Colonic mucosa (tissue), 4 donors: ENCODE measurements around the gene LENEP. TPM values are rescaled to one million over a fixed set of nuclear protein-coding genes. Genes with fewer than 3 reads are reported as not detected.

Source experiments
- DNase-seq: peaks from one replicate; pipeline ENCODE4 v3.0.0-alpha.2; 2020
- H3K27ac ChIP-seq: fragments of 200-600 bp; one replicate; pipeline ENCODE4 v1.8.0; 2021
- H3K27me3 ChIP-seq: fragments of 200-600 bp; one replicate; pipeline ENCODE4 v1.8.0; 2021
- H3K36me3 ChIP-seq: fragments of 200-600 bp; one replicate; pipeline ENCODE4 v1.8.0; 2021
- H3K4me1 ChIP-seq: fragments of 200-600 bp; one replicate; pipeline ENCODE4 v1.8.0; 2021; ENCODE audit warnings: mild to moderate bottlenecking
- H3K4me3 ChIP-seq: fragments of 200-600 bp; one replicate; pipeline ENCODE4 v1.8.0; 2021
- H3K9ac ChIP-seq, 2 donors: one replicate each; pipeline ENCODE4 v1.7.0; 2013; ENCODE audit warnings: control low read depth in 2 of 2, low read depth in 2 of 2, low read length in 2 of 2
- H3K9me3 ChIP-seq: fragments of 200-600 bp; one replicate; pipeline ENCODE4 v1.8.0; 2021
- CTCF ChIP-seq: fragments of 200-600 bp; IDR thresholded peaks from one replicate; pipeline ENCODE4 v1.8.0; 2022; ENCODE audit warnings: antibody characterized with exemption, mild to moderate bottlenecking
- intact Hi-C: fragments of 100-400 bp; cut with DNase I; formaldehyde crosslinking; loops from one replicate; pipeline ENCODE4 v1.14.1; 2022
- microRNA-seq: library from miRNA; unstranded; fragments of <30 nt; microRNA quantifications from one replicate; pipeline ENCODE4, GENCODE V29; 2019
- total RNA-seq, 2 donors: library from RNA; stranded (reverse); fragmentation: NEBNext Ultra II Directional in 1 of 2; extraction: Animal tissue kit (Norgen Biotek cat#: 25700) in 1 of 2; gene quantifications; one replicate each; pipeline ENCODE4 v1.2.1, GENCODE V29; 2021
- donor health status: healthy.
- donor health status: DM: no; HTN: no; CAD: no.
- donor health status: DM: no; HTN: no; CAD: no.

Gene LENEP
- total RNA-seq, 2 donors from 2014 or later = not detected

- Histone ChIP-seq H3K9ac (peak overlapping the region in 1 of 2 donors; percentile 67), H3K4me3 (no peak overlapping the region), H3K9me3 (no peaks in the 10 kb centered on the region), H3K27me3 (no peaks in the 10 kb centered on the region), H3K36me3 (no peaks in the 10 kb centered on the region), H3K27ac (peak overlapping the region; percentile 76), H3K4me1 (peaks cover 10% of the 10 kb centered on the region)
- TF ChIP-seq CTCF = no peak
- intact Hi-C loops = no loop called here
- peak; percentile 68 for DNase-seq
These were observed 50.4 kb downstream of the LENEP start for GRCh38 chr1:155043793-155044192.

Small RNA genes within 50 kb of the gene (microRNA-seq; reads per million reads assigned to microRNA genes)
- gene MIR4258 = not detected

Other genes with a start within 250 kb of the LENEP start
- 1 to 10 TPM in 1 of 2 donors, under 1 TPM in 1; 0.99 to 2.5 TPM for gene KCNN3, start 123.3 kb upstream of the LENEP start, total RNA-seq
- 10 to 100 TPM; 32.0 to 46.5 TPM for gene PMVK, start 56.9 kb upstream of the LENEP start, total RNA-seq
- 10 to 100 TPM; 22.0 to 51.4 TPM for gene PBXIP1, start 37.5 kb upstream of the LENEP start, total RNA-seq
- 10 to 100 TPM; 25.8 to 33.8 TPM for gene PYGO2, start 31.8 kb upstream of the LENEP start, total RNA-seq
- 100 to 1,000 TPM in 1 of 2 donors, 10 to 100 TPM in 1; 98.3 to 104 TPM for gene SHC1, start 22.8 kb upstream of the LENEP start, total RNA-seq
- gene CKS1B, start 18.9 kb upstream of the LENEP start, total RNA-seq = 10 to 100 TPM; 49.5 to 76.5 TPM
- gene FLAD1, start 10.2 kb upstream of the LENEP start, total RNA-seq = 10 to 100 TPM; 28.2 to 46.1 TPM
- 100 to 1,000 TPM; 185 to 205 TPM for gene ZBTB7B, start 9.2 kb downstream of the LENEP start, total RNA-seq
- 1 to 10 TPM; 1.7 to 1.9 TPM for gene DCST2, start 40.2 kb downstream of the LENEP start, total RNA-seq
- not detected for gene DCST1, start 40.2 kb downstream of the LENEP start, total RNA-seq
- gene ADAM15, start 57.7 kb downstream of the LENEP start, total RNA-seq = 100 to 1,000 TPM; 101 to 228 TPM
- gene EFNA4, start 70.2 kb downstream of the LENEP start, total RNA-seq = 10 to 100 TPM; 26.1 to 27.2 TPM
- gene EFNA3, start 85.3 kb downstream of the LENEP start, total RNA-seq = 10 to 100 TPM; 12.7 to 21.4 TPM
- 100 to 1,000 TPM in 1 of 2 donors, 10 to 100 TPM in 1; 61.3 to 125 TPM for gene EFNA1, start 134.3 kb downstream of the LENEP start, total RNA-seq
- 100 to 1,000 TPM; 102 to 130 TPM for gene SLC50A1, start 142.3 kb downstream of the LENEP start, total RNA-seq
- gene DPM3, start 146.9 kb downstream of the LENEP start, total RNA-seq = 100 to 1,000 TPM; 149 to 182 TPM
- gene KRTCAP2, start 179.7 kb downstream of the LENEP start, total RNA-seq = 100 to 1,000 TPM; 140 to 172 TPM
- gene TRIM46, start 180.3 kb downstream of the LENEP start, total RNA-seq = under 1 TPM; 0.10 to 0.19 TPM
- 10 to 100 TPM; 12.2 to 16.0 TPM for gene THBS3, start 214.3 kb downstream of the LENEP start, total RNA-seq
- 10 to 100 TPM; 37.5 to 55.8 TPM for gene MTX1, start 215.1 kb downstream of the LENEP start, total RNA-seq